Measurements from ENCODE around the gene NUDT4.

DNA sequence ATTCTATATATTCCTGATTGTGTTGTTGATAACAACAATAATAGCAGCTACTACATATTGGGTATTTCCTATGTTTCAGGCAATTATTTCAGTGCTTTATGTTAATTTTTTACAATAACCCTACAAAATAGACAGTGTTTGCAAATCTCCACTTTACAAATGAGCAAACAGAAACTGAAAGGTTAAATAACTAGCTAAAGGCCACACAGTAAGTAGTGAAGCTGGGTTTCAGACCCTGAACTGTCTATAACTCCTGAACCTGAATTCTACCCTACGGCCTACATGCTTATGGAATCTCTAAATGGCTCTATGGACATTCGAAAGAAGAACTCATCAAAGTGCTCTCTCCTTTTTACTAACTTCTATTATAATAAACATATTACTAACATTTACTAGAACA is 19.7 kb upstream of the NUDT4 start:
- TF ChIP-seq, protein P1, sequence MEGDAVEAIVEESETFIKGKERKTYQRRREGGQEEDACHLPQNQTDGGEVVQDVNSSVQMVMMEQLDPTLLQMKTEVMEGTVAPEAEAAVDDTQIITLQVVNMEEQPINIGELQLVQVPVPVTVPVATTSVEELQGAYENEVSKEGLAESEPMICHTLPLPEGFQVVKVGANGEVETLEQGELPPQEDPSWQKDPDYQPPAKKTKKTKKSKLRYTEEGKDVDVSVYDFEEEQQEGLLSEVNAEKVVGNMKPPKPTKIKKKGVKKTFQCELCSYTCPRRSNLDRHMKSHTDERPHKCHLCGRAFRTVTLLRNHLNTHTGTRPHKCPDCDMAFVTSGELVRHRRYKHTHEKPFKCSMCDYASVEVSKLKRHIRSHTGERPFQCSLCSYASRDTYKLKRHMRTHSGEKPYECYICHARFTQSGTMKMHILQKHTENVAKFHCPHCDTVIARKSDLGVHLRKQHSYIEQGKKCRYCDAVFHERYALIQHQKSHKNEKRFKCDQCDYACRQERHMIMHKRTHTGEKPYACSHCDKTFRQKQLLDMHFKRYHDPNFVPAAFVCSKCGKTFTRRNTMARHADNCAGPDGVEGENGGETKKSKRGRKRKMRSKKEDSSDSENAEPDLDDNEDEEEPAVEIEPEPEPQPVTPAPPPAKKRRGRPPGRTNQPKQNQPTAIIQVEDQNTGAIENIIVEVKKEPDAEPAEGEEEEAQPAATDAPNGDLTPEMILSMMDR (IDR thresholded peaks at IDR 0.05) = no peak
- no peak for TF ChIP-seq POLR2A (IDR thresholded peaks at IDR 0.05; ENCODE audit: low read length)
